ENCODE results near the gene CNTNAP2. TPM values are rescaled to one million over a fixed set of nuclear protein-coding genes. Genes with fewer than 3 reads are reported as not detected.

The CNTNAP2 gene
- total and polyA plus RNA-seq, 2 of the 13 experiments (the other 11 are each of a cell fraction or from before 2014, with no cell fraction given): 0.40 to 0.42 TPM

DNA sequence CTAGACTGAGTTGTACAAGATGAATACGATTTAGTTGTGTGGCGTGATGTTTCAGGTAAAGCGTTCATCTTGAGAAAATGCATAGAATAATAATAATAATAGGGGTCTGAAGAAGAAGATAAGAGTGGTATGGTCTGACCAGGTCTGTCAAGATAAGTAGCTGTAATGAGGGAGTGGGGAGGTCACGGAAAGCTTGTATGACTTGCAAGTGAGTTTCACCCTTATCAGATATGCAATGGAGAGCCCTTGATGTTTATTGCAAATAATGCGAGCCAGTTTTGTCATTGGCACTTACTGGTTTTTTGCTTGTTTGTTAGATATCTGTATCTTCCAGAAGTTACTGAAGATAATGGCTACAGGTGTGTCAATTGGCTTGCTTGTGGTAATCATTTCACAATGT lies 611.5 kb downstream of the CNTNAP2 start (continued):
- TF ChIP-seq, protein P1, sequence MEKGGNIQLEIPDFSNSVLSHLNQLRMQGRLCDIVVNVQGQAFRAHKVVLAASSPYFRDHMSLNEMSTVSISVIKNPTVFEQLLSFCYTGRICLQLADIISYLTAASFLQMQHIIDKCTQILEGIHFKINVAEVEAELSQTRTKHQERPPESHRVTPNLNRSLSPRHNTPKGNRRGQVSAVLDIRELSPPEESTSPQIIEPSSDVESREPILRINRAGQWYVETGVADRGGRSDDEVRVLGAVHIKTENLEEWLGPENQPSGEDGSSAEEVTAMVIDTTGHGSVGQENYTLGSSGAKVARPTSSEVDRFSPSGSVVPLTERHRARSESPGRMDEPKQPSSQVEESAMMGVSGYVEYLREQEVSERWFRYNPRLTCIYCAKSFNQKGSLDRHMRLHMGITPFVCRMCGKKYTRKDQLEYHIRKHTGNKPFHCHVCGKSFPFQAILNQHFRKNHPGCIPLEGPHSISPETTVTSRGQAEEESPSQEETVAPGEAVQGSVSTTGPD (CRISPR knock-in tag; IDR thresholded peaks at IDR 0.05): no peak
- TF ChIP-seq, protein P2, sequence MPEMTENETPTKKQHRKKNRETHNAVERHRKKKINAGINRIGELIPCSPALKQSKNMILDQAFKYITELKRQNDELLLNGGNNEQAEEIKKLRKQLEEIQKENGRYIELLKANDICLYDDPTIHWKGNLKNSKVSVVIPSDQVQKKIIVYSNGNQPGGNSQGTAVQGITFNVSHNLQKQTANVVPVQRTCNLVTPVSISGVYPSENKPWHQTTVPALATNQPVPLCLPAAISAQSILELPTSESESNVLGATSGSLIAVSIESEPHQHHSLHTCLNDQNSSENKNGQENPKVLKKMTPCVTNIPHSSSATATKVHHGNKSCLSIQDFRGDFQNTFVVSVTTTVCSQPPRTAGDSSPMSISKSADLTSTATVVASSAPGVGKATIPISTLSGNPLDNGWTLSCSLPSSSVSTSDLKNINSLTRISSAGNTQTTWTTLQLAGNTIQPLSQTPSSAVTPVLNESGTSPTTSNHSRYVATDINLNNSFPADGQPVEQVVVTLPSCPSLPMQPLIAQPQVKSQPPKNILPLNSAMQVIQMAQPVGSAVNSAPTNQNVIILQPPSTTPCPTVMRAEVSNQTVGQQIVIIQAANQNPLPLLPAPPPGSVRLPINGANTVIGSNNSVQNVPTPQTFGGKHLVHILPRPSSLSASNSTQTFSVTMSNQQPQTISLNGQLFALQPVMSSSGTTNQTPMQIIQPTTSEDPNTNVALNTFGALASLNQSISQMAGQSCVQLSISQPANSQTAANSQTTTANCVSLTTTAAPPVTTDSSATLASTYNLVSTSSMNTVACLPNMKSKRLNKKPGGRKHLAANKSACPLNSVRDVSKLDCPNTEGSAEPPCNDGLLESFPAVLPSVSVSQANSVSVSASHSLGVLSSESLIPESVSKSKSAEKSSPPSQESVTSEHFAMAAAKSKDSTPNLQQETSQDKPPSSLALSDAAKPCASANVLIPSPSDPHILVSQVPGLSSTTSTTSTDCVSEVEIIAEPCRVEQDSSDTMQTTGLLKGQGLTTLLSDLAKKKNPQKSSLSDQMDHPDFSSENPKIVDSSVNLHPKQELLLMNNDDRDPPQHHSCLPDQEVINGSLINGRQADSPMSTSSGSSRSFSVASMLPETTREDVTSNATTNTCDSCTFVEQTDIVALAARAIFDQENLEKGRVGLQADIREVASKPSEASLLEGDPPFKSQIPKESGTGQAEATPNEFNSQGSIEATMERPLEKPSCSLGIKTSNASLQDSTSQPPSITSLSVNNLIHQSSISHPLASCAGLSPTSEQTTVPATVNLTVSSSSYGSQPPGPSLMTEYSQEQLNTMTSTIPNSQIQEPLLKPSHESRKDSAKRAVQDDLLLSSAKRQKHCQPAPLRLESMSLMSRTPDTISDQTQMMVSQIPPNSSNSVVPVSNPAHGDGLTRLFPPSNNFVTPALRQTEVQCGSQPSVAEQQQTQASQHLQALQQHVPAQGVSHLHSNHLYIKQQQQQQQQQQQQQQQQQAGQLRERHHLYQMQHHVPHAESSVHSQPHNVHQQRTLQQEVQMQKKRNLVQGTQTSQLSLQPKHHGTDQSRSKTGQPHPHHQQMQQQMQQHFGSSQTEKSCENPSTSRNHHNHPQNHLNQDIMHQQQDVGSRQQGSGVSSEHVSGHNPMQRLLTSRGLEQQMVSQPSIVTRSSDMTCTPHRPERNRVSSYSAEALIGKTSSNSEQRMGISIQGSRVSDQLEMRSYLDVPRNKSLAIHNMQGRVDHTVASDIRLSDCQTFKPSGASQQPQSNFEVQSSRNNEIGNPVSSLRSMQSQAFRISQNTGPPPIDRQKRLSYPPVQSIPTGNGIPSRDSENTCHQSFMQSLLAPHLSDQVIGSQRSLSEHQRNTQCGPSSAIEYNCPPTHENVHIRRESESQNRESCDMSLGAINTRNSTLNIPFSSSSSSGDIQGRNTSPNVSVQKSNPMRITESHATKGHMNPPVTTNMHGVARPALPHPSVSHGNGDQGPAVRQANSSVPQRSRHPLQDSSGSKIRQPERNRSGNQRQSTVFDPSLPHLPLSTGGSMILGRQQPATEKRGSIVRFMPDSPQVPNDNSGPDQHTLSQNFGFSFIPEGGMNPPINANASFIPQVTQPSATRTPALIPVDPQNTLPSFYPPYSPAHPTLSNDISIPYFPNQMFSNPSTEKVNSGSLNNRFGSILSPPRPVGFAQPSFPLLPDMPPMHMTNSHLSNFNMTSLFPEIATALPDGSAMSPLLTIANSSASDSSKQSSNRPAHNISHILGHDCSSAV (CRISPR knock-in tag; IDR thresholded peaks at IDR 0.05; ENCODE audit: borderline replicate concordance): no peak
- no peak for TF ChIP-seq MYC (CRISPR knock-in tag; IDR thresholded peaks at IDR 0.05; ENCODE audit: borderline replicate concordance)
